ENCODE measurements around the gene ZNF175.

DNA sequence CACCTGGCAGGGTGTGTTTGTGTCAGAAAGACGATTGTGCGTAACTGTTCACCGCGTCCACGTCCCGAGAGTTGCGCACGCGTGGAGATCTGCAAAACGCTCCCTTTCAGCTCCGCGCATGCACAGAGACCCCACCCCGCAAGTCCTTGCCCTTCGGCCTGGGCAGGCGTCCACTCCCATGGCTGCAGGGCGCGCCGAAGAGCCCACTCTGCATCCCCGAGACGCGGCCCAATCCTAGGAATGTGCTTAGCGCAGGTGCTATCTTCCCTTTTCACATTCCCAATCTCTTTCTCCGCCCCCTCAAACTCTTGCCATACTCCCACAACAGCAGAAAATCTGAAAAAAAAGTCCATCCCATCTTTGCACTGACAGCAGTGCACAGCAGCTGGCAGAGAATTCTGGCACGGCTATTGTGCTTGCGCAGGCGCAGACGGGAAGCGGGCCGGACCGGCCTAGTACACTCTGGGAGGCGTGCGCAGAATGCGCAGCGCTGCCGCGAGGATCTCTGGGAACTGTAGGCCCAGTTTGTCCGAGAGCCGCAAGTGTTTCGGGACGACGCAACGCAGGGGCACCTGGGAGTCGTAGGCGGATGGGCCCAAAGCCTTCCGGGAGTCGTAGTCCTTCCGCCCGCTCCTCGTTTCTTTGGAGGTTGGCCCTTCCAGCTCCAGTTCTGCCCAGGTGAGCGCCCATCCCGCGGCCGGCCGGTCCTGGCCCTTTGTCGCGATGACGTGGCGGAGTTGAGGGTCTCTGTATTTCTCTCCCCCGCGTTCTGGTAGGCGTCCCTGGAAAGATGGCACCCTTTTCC lies 23.1 kb downstream of the ZNF175 start:
- TF ChIP-seq, protein P1, sequence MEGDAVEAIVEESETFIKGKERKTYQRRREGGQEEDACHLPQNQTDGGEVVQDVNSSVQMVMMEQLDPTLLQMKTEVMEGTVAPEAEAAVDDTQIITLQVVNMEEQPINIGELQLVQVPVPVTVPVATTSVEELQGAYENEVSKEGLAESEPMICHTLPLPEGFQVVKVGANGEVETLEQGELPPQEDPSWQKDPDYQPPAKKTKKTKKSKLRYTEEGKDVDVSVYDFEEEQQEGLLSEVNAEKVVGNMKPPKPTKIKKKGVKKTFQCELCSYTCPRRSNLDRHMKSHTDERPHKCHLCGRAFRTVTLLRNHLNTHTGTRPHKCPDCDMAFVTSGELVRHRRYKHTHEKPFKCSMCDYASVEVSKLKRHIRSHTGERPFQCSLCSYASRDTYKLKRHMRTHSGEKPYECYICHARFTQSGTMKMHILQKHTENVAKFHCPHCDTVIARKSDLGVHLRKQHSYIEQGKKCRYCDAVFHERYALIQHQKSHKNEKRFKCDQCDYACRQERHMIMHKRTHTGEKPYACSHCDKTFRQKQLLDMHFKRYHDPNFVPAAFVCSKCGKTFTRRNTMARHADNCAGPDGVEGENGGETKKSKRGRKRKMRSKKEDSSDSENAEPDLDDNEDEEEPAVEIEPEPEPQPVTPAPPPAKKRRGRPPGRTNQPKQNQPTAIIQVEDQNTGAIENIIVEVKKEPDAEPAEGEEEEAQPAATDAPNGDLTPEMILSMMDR (IDR thresholded peaks at IDR 0.05; ENCODE audit: poor library complexity): no peak
- no peak for TF ChIP-seq EZH2 (IDR thresholded peaks at IDR 0.05; ENCODE audit: borderline replicate concordance)

Measured in hepatocyte (in vitro differentiated cells).